ENCODE measurements around the gene ZW10.
"Not testable (repeated sequence)": the region's sequence is repeated elsewhere in the genome, so short reads cannot be mapped to it uniquely, and the experiment has no call there.

The ZW10 gene

GRCh38 chr11:113773416-113774173, at the start of gene ZW10:
TSS of gene ZW10 (minus strand) at chr11:113773692. CDS start at chr11:113773666, 26 bp downstream.
- peak; percentile 86 for DNase-seq (ENCODE audit: low read depth)

- DNase-seq (ENCODE audit: low read depth): no peak
Measured at GRCh38 chr11:113818426-113818825, 44.9 kb upstream of the ZW10 start.

- no peak for DNase-seq (ENCODE audit: low read depth)
Measured at GRCh38 chr11:113817626-113818025, 44.1 kb upstream of the ZW10 start.

DNA sequence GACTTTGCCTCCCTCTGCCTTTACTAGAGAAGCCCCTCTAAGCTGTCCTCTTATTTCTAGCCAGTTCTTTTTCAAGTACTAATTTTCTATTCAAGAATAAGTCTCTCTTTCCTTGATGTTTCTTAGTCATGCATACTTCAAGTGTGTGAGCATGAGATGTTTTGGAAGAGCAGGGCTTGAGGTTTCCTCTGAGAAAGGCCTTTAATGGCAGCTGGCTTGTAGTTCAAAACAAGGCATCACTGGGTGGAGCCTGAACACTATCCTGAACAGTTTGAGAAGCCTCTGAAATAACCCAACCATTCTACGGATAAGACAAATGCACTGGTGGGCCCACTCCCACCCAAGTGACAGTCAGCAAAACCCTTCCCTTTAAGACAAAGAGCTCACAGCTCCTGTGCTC, 43.7 kb upstream of the ZW10 start:
- no peak for DNase-seq (ENCODE audit: low read depth)

DNA sequence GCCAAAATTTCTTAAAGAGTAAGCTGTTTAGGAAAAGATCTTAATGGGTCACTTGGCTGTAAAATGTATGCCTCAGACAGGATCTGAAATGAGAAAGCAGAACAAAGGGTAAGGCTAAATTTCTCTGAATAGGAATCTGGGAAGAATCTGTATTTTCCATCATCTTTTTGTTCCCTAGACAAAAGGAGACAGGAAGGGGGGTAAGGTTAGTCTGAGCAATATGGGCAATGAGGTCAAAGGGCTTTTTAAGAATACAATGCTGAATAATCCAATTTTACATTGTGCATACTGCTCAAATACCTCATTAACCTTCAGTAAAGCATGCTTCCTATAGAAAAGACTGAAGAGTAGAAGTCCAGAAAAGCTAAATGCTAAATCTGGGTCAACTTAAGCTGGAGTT, 40.7 kb upstream of the ZW10 start:
- no peak for DNase-seq (ENCODE audit: low read depth)

GRCh38 chr11:113808931-113809330, 35.4 kb upstream of the ZW10 start:
- no peak for DNase-seq (ENCODE audit: low read depth)

- DNase-seq (ENCODE audit: low read depth): no peak
Measured at GRCh38 chr11:113806406-113806805, 32.9 kb upstream of the ZW10 start.

GRCh38 chr11:113805640-113806039, 32.1 kb upstream of the ZW10 start:
- DNase-seq (ENCODE audit: low read depth): no peak

- DNase-seq (ENCODE audit: low read depth): no peak
Measured at GRCh38 chr11:113802621-113803020, 29.1 kb upstream of the ZW10 start.

GRCh38 chr11:113796663-113797259, 23.3 kb upstream of the ZW10 start:
- no peak for DNase-seq (ENCODE audit: low read depth)

GRCh38 chr11:113789675-113790320, 16.3 kb upstream of the ZW10 start:
- no peak for DNase-seq (ENCODE audit: low read depth)

GRCh38 chr11:113789016-113789415, 15.5 kb upstream of the ZW10 start:
- DNase-seq (ENCODE audit: low read depth): not testable (repeated sequence)

DNA sequence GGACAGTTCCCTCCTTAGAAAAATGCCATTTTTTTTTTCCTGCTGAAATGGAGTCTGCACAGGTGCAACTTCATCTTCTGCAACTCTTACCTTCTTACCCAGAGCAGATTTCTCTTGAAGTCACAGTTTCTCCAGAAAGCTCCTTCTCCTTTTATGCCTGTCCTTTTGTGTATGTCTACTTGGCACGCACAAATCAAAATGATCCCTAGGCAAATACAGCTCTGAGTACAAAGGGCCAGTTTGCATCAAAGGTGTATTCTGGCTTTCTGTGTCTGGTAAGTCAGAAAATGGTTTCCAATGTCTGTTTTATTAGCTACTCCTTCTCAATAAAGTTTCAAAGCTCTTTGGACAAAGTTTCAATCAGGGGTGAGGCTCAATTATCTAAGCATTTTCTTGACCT, 8.6 kb upstream of the ZW10 start:
- DNase-seq (ENCODE audit: low read depth): no peak

DNA sequence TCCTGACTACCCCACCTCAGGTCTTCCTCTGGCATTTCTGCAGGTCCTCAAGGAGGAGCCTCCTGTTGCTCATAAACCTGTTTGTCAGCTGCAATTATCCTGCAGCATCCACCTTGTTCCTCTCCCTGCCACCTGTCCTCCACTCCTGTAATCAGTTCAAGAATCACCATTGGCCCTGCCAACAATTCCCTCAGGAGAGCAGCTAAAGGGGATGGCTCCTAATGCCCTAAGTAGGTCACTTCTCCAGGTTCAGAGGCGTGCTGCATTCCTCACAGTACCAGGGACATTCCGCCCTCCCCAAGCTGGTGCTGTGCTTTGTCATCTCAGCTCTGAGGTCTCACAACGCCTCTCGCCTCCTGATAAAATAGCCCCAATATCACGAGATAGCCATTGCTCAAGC, 8.2 kb upstream of the ZW10 start:
- DNase-seq (ENCODE audit: low read depth): no peak

DNA sequence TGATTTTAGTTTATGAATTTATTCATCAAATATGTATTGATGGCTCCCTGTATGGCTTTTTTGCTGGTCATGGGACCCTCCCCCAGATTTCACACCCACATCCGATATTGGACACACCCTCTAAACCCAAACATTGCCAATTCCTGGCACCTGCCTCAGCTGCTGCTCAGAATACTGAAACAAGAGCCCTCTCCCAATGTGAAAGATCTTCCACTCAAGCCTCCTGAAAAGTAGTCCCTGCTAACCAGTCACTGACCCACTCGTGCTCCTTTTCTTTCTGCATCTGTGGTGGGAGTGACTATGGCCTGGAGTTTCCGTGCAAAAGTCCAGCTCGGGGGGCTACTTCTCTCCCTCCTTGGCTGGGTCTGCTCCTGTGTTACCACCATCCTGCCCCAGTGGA, 6.0 kb upstream of the ZW10 start, which contains the start of gene CLDN25:
Gene CLDN25 (plus strand): TSS at position 301 of the 400 bp plus-strand sequence. CDS start 0 bp downstream, at position 301.
- no peak for DNase-seq (ENCODE audit: low read depth)

- DNase-seq (ENCODE audit: low read depth): no peak
Measured at GRCh38 chr11:113778111-113778910, 4.8 kb upstream of the ZW10 start.

GRCh38 chr11:113774174-113774503, 647 bp upstream of the ZW10 start:
- no peak for DNase-seq (ENCODE audit: low read depth)

GRCh38 chr11:113773092-113773415, 438 bp downstream of the ZW10 start:
- no peak for DNase-seq (ENCODE audit: low read depth)

DNA sequence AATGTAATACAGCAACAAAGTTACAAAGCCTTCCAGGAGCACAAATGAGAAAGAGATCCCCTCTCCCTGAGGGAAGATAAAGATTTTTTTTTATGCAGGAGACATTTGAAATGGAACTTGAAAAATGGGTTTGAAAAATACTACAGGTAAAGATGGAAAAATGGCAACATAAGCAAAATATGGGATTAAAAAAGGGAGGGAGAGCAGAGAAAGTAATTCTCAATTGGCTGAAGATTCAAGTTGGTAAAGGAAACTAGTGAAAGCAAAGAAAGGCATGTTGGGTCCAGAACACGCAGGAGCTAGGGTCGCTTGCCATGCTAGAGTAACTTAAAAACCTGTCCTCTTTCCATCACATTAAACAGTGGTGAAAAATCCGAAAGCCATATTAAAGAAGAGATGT, 1.5 kb downstream of the ZW10 start:
- DNase-seq (ENCODE audit: low read depth): no peak

GRCh38 chr11:113764527-113765219, 8.8 kb downstream of the ZW10 start:
- DNase-seq (ENCODE audit: low read depth): no peak

GRCh38 chr11:113763040-113763439, 10.5 kb downstream of the ZW10 start:
- DNase-seq (ENCODE audit: low read depth): not testable (repeated sequence)

- no peak for DNase-seq (ENCODE audit: low read depth)
Measured at GRCh38 chr11:113760241-113760640, 13.3 kb downstream of the ZW10 start.
